Measurements from ENCODE around the gene SPHK1.
"Not testable (repeated sequence)": the region's sequence is repeated elsewhere in the genome, so short reads cannot be mapped to it uniquely, and the experiment has no call there.

The SPHK1 gene

DNA sequence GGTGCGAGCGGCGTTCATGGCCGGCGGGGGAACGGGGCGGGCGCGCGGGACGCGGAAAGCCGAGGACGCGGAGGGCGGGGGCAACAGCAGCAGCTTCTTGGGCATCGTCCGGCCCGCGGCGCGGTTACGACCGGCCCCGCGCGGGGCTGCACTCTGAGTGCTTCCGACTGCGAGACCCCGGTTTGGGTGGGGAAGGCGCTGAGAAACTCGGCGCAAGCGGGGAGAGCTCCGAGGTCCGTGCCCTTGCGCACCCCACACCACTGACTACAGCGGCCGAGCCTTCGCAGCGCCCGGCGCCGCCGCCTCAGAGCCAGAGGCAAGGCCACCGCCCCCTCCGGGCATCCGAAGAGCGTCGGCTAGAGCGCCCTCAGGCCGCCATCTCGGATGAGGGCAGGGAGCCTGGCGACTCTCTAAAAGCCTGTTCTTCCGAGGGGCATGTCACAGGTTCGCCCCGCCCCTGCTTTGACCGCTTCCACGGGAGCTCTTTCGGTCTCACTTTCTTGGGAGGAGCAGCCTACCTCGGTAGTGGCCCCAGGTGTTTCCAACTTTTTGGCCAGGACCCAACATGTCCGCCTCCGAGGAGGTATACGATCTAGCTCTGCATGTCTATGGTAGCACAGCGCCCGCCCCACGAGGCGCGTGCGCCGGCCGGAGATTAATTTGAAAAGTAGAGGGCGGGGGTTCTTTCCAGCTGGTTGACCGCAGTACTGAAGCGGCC is 30.7 kb upstream of the SPHK1 start, which contains the start of gene PRPSAP1:
TSS of gene PRPSAP1 (minus strand) at position 318 of the 718 bp plus-strand sequence. CDS start at position 105, 213 bp downstream.
- no peaks in the 10 kb centered on the region for H3K36me3 ChIP-seq (ENCODE audit: control insufficient read depth, insufficient read depth, low read length)
- H3K9me3 ChIP-seq (ENCODE audit: control insufficient read depth, low read length) = no peaks in the 10 kb centered on the region
- peak within 1 kb of the TSS; percentile 84 for H3K9ac ChIP-seq (ENCODE audit: low read length)
- no peaks in the 10 kb centered on the region for H3K4me1 ChIP-seq (ENCODE audit: control insufficient read depth, insufficient read depth, low read length)
- peak within 1 kb of the TSS; percentile 62 for H3K4me3 ChIP-seq (ENCODE audit: low read length)
- no peaks in the 10 kb centered on the region for H3K27me3 ChIP-seq (ENCODE audit: control insufficient read depth, insufficient read depth, low read length)

DNA sequence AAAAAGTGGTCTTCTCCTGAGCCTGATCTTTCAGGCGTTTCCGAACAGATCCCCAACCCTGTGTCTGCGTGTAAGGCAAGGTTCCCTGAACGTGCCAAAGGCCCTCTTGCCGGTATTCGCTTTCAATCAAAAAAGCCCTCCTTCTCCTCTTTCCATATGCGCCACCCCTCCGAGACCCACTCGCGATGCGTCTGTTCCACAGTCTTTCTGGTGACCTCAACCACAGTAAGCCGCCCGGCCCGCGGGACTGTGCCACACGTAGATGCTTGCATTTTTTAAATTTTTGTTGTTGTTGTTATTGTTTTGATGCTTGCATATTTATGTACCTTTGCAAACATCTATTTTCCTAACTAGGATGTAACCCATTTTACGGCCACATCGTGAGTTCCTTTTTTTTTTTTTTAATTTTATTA is 30.1 kb upstream of the SPHK1 start:
- Histone ChIP-seq H3K9me3 (ENCODE audit: control insufficient read depth, low read length) (no peaks in the 10 kb centered on the region), H3K4me1 (ENCODE audit: control insufficient read depth, insufficient read depth, low read length) (no peaks in the 10 kb centered on the region), H3K36me3 (ENCODE audit: control insufficient read depth, insufficient read depth, low read length) (no peaks in the 10 kb centered on the region), H3K27me3 (ENCODE audit: control insufficient read depth, insufficient read depth, low read length) (no peaks in the 10 kb centered on the region), H3K9ac (ENCODE audit: low read length) (peak overlapping the region; percentile 84), H3K4me3 (ENCODE audit: low read length) (peak overlapping the region; percentile 62)

DNA sequence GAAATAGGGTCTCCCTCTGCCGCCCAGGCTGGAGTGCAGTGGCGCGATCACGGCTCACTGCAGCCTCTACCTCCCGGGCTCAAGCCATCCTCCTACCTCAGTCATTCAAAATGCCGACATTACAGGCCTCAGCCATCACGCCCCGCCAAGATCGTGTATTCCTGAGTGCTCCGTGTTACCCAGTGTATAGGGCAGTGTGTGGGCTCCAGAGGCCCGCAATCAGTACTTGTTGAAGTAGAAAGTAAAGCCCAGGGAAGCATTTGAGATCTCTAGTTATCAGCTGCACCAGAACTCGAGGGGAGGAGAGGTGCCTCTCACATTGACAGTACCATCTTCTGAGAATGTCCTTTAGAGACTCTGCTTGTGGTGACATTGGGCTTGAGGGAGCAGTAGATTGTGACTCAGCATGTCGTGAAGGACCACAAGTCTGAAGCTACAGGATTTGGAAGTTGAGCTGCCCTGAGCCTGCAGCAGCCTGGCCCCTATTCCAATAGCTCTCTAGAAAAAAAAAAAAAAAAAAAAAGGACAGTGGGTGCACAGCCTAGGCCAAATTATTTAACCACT is 29.6 kb upstream of the SPHK1 start:
- Histone ChIP-seq H3K4me1 (ENCODE audit: control insufficient read depth, insufficient read depth, low read length) (no peaks in the 10 kb centered on the region), H3K9ac (ENCODE audit: low read length) (no peak overlapping the region), H3K9me3 (ENCODE audit: control insufficient read depth, low read length) (no peaks in the 10 kb centered on the region), H3K27me3 (ENCODE audit: control insufficient read depth, insufficient read depth, low read length) (no peaks in the 10 kb centered on the region), H3K4me3 (ENCODE audit: low read length) (no peak overlapping the region), H3K36me3 (ENCODE audit: control insufficient read depth, insufficient read depth, low read length) (no peaks in the 10 kb centered on the region)

DNA sequence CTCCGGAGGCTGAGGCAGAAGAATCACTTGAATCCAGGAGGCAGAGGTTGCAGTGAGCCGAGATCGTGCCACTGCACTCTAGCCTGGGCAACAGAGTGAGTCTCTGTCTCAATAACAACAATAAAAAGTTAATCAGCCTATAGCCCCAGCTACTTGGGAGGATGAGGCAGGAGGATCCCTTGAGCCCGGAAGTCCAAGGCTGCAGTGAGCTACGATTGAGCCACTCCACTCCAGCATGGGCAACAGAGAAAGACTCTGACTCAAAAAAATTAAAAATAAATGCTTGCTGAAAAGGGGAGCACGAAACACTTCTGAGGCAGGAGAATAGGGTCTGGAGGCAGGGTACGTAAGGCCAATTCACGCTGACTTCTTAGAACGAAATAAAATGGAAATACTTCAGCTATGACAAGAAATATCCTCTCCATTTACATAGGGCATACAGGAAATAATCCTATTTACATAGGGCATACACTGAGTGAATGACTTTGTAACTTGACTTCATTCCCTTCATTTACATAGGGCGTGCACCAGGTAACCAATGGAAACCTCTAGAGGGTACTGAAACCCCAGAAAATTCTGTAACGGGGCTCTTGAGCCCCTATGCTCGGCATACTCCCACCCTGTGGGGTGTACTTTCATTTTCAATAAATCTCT is 27.5 kb upstream of the SPHK1 start:
- Histone ChIP-seq H3K36me3 (ENCODE audit: control insufficient read depth, insufficient read depth, low read length) (no peaks in the 10 kb centered on the region), H3K27me3 (ENCODE audit: control insufficient read depth, insufficient read depth, low read length) (no peaks in the 10 kb centered on the region), H3K4me1 (ENCODE audit: control insufficient read depth, insufficient read depth, low read length) (no peaks in the 10 kb centered on the region), H3K9ac (ENCODE audit: low read length) (peak overlapping the region; percentile 11), H3K4me3 (ENCODE audit: low read length) (no peak overlapping the region), H3K9me3 (ENCODE audit: control insufficient read depth, low read length) (no peaks in the 10 kb centered on the region)

DNA sequence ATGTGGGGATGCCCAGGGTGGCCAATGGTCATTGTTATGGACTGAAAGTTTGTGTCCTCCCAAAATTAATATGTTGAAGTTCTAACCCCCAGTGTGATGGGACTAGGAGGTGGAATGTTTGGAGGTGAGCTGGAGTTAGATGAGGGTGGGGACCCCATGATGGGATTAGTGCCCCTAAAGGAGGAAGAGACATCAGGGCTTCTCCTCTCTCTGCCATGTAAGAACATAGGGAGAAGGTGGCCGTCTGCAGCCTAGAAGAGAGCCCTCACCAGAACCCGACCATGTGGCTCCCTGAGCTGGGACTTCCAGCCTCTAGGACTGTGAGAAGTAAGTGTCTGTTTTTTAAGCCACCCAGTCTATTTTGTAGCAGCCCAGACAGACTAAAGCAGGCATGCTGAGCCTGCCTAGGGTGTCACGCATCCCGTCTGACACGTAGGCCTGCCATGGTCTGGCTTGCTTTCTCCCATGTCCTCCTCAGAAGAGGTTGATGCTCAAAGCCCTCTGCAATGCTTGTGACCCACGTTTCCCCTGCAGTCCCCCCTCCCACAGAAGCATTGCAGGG is 26.7 kb upstream of the SPHK1 start:
- Histone ChIP-seq H3K9ac (ENCODE audit: low read length) (no peak overlapping the region), H3K27me3 (ENCODE audit: control insufficient read depth, insufficient read depth, low read length) (no peaks in the 10 kb centered on the region), H3K4me1 (ENCODE audit: control insufficient read depth, insufficient read depth, low read length) (no peaks in the 10 kb centered on the region), H3K4me3 (ENCODE audit: low read length) (no peak overlapping the region), H3K9me3 (ENCODE audit: control insufficient read depth, low read length) (no peaks in the 10 kb centered on the region), H3K36me3 (ENCODE audit: control insufficient read depth, insufficient read depth, low read length) (no peaks in the 10 kb centered on the region)

DNA sequence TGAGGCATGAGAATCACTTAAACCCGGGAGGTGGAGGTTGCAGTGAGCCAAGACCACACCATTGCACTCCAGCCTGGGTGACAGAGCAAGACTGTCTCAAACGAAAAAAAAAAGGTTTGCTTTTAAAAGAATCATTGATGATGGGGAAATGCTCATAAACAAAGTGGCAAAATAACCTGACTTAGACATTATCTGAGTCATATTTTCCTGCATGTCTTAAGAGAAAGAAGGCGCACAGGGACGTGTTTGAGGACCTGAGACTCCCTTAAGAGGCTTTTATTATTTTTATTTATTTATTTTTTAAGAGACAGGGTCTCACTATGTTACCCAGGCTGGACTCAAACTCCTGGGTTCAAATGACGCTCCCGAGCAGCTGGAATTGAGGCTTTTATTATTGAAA is 25.0 kb upstream of the SPHK1 start:
- Histone ChIP-seq H3K4me3 (ENCODE audit: low read length) (no peak overlapping the region), H3K9ac (ENCODE audit: low read length) (no peak overlapping the region), H3K4me1 (ENCODE audit: control insufficient read depth, insufficient read depth, low read length) (no peaks in the 10 kb centered on the region), H3K27me3 (ENCODE audit: control insufficient read depth, insufficient read depth, low read length) (no peaks in the 10 kb centered on the region), H3K36me3 (ENCODE audit: control insufficient read depth, insufficient read depth, low read length) (no peaks in the 10 kb centered on the region), H3K9me3 (ENCODE audit: control insufficient read depth, low read length) (no peaks in the 10 kb centered on the region)

DNA sequence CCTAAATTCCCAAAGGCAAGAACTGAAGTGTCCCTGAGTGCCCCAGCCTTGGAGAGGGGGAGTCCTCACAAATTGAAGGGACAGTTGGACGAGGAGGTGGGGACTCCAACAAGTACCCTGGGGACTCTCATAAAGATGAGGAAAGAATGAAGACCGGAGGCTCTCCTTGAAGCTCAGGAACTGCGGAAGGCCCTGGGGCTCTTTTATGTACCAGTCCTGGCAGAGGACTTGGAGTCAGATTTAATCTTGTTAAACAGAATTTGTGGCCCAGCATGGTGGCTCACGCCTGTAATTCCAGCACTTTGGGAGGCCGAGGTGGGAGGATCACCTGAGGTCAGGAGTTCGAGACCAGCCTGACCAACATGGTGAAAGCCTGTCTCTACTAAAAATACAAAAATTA is 24.6 kb upstream of the SPHK1 start:
- not testable (repeated sequence) for H3K27me3 ChIP-seq (ENCODE audit: control insufficient read depth, insufficient read depth, low read length); H3K36me3 ChIP-seq (ENCODE audit: control insufficient read depth, insufficient read depth, low read length); H3K4me1 ChIP-seq (ENCODE audit: control insufficient read depth, insufficient read depth, low read length); H3K9me3 ChIP-seq (ENCODE audit: control insufficient read depth, low read length); H3K4me3 ChIP-seq (ENCODE audit: low read length); H3K9ac ChIP-seq (ENCODE audit: low read length)

DNA sequence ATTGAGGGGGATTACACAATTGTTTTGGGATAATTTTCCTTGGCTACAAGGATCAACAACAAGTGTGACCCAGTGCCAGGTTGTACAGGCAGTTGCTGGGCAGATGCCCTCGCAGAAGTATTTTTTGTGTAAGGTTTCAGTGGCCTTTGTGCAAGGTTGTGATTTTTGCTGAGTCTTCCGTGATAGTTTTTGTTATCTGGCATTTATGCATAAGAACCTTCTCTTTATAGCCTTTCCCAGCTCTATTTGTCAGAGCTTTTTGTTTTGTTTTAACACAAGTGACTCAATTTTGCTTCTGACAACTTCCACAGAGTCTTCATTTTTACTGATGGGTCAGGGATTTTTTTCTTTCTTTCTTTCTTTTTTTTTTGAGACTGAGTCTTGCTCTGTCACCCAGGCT is 23.9 kb upstream of the SPHK1 start:
- Histone ChIP-seq H3K9ac (ENCODE audit: low read length) (no peak overlapping the region), H3K36me3 (ENCODE audit: control insufficient read depth, insufficient read depth, low read length) (no peaks in the 10 kb centered on the region), H3K4me1 (ENCODE audit: control insufficient read depth, insufficient read depth, low read length) (no peaks in the 10 kb centered on the region), H3K27me3 (ENCODE audit: control insufficient read depth, insufficient read depth, low read length) (no peaks in the 10 kb centered on the region), H3K9me3 (ENCODE audit: control insufficient read depth, low read length) (no peaks in the 10 kb centered on the region), H3K4me3 (ENCODE audit: low read length) (no peak overlapping the region)

DNA sequence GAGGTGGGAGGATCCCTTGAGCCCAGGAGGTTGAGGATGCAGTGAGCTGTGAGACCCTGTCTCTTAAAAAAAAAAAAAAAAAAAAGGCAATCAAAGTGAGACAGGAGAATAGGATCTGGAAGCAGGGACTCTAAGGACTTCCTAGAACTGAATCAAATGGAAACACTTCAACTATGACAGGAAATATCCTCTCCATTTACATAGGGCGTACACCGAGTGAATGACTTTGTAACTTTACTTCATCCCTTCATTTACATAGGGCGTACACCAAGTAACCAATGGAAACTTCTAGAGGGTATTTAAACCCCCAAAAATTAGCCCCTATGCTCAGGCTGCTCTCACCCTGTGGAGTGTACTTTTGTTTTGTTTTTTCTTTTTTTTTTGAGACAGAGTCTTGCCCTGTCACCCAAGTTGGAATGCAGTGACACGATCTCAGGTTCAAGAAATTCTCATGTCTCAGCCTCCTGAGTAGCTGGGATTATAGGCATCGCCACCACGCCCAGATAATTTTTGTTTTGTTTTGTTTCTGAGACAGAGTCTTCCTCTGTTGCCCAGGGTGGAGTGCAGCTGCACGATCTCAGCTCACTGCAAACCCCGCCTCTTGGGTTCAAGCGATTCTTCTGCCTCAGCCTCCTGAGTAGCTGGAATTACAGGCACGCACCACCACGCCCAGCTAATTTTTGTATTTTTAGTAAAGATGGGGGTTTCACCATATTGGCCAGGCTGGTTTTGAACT is 21.1 kb upstream of the SPHK1 start:
- H3K4me3 ChIP-seq (ENCODE audit: low read length) = no peak overlapping the region
- no peaks in the 10 kb centered on the region for H3K27me3 ChIP-seq (ENCODE audit: control insufficient read depth, insufficient read depth, low read length)
- no peaks in the 10 kb centered on the region for H3K4me1 ChIP-seq (ENCODE audit: control insufficient read depth, insufficient read depth, low read length)
- no peaks in the 10 kb centered on the region for H3K9me3 ChIP-seq (ENCODE audit: control insufficient read depth, low read length)
- H3K36me3 ChIP-seq (ENCODE audit: control insufficient read depth, insufficient read depth, low read length) = no peaks in the 10 kb centered on the region
- H3K9ac ChIP-seq (ENCODE audit: low read length) = no peak overlapping the region

DNA sequence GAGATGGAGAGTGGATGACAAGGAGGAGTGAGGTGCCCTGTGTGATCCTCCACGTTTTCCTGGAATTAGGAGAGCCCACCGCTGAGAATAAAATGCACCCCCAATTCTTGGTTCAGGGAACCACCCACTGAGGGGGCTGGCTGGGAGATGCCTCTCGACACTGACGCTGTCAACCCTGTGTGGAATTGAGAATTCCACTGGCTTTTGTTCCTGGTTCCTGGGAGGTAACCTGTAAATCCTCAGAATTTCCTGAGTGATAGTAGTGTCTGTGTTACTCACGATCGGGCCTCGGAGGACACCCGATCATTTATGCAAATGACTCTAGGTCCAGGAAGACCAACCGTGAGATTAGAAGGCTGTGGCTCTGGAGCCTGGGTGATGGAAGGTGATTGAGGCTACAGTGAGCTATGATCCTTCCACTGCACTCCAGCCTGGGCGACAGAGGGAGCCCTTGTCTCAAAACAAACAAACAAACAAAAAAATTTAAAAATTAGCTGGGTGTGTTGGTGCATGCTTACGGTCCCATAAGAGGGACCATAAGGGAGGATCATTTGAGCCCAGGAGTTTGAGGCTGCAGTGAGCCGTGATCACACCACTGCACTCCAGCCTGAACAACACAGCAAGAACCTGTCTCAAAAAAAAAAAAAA is 19.0 kb upstream of the SPHK1 start:
- Histone ChIP-seq H3K36me3 (ENCODE audit: control insufficient read depth, insufficient read depth, low read length) (no peaks in the 10 kb centered on the region), H3K27me3 (ENCODE audit: control insufficient read depth, insufficient read depth, low read length) (no peaks in the 10 kb centered on the region), H3K4me3 (ENCODE audit: low read length) (no peak overlapping the region), H3K9ac (ENCODE audit: low read length) (no peak overlapping the region), H3K9me3 (ENCODE audit: control insufficient read depth, low read length) (no peaks in the 10 kb centered on the region), H3K4me1 (ENCODE audit: control insufficient read depth, insufficient read depth, low read length) (no peaks in the 10 kb centered on the region)

DNA sequence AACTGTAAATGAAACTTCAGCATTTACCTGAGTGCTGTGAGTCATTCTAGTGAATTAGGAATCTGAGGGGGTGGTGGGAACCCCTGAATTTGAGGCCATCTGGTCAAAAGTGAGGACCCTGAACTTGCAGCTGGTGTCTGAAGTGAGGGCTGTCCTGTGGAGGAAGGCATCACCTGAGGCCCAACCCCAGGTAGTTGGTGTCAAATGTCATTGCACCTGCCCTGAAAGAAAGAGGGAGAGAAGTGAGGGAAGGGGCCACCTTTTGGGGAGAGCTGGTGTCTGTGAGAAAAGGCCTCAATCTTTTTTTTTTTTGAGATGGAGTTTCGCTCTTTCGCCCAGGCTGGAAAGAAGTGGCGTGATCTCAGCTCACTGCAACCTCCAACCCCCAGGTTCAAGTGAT is 18.2 kb upstream of the SPHK1 start:
- H3K36me3 ChIP-seq (ENCODE audit: control insufficient read depth, insufficient read depth, low read length) = no peaks in the 10 kb centered on the region
- no peaks in the 10 kb centered on the region for H3K27me3 ChIP-seq (ENCODE audit: control insufficient read depth, insufficient read depth, low read length)
- H3K4me1 ChIP-seq (ENCODE audit: control insufficient read depth, insufficient read depth, low read length) = no peaks in the 10 kb centered on the region
- H3K9me3 ChIP-seq (ENCODE audit: control insufficient read depth, low read length) = no peaks in the 10 kb centered on the region
- H3K4me3 ChIP-seq (ENCODE audit: low read length) = no peak overlapping the region
- no peak overlapping the region for H3K9ac ChIP-seq (ENCODE audit: low read length)

Measured in mucosa of stomach (tissue), 1 donor.